Hypothalamus (tissue), 51 donors: ENCODE results near the gene WWC1.

Experiments used
- DNase-seq, 51 donors: peaks; one replicate each; lab custom pipeline; 2025; lab: John Stamatoyannopoulos, UW

WWC1 gene

DNA sequence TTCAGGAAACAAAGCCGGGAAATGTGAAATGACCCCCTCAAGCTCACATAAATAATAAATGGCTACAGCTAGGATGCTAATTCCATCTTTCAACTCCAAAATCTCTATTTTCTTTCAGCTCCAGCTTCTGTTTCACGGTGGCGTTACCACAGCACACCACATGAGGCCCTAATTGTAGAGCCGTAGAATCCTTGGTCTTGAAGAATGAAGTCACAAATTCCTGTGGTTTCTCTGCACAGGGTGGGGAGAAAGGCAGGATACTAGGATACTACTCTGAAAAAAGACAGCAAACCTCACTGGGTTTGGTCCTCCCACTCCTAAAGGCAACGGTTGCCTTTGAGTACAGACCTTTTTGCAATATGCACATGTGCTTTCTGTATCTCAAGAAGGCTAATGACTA, 180.9 kb downstream of the WWC1 start:
- DNase-seq = no peak

DNA sequence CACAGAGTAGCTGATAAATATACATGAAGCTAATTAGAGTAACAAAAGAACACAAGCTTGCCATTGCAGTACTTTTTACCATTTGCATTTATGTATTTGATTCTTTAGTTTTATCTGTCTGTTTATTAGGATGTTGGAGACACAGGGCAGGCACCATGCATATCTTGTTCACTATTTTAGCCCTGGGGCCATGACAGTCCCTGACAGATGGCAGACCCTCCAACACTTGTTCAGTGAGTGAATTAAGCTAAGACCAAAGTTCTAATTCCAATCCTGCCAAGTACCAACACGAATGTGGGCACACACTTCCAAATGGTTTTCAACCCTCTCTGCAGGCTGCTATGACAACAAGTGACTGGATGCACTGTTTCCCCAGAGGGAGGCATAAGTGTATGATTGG, 182.9 kb downstream of the WWC1 start:
- no peak for DNase-seq

DNA sequence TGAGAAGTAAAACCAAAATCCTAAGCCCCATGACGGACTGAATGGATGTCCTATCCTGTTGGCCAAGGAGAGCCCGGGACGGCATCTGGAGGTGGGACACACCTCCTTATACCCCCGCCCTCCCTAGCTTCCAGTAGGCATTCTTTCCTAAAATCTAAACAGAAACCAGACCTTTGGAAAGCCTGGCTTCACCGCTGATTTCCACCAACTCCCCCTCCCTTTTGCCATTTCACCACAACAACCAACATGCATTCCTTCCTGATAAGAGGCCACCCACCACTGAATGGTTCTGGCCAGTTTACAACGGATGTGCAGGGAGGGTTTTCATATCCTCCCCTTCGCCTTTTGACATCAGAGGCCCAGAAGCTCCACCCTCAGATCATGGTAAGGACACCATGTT, 185.6 kb downstream of the WWC1 start:
- DNase-seq = no peak

DNA sequence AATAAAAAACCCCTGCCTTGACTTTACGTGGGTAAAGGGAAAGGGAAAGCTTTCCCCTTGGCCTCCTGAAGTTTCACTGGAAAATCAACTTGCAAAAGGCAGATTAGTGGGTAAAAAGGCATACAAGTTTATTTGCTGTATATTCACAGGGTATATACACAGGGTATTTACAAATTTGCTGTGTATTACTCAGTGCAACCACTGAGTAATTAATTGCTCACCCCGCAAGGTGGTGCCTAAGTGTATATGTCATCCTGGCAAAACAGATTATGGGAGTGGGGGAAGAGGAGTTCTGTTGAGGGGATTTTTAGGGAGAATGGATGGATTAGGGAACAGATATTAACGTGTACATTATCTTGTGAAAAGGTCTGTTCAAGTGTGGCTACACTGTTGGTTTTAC, 187.7 kb downstream of the WWC1 start:
- no peak for DNase-seq

DNA sequence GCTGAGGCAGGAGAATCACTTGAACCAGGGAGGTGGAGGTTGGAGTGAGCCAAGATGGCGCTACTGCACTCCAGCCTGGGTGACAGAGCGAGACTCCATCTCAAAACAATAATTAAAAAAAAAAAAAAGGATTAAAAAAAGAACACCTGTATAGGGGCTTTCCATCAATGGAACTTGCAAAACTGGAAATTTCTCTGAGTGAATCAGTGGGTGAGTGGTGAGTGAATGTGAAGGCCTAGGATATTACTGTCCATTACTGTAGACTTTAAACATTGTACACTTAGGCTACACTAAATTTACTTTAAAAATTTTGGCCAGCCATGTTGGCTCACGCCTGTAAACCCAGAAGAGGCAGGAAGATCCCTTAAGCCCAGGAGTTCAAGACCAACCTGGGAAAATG, 189.2 kb downstream of the WWC1 start:
- DNase-seq = no peak

DNA sequence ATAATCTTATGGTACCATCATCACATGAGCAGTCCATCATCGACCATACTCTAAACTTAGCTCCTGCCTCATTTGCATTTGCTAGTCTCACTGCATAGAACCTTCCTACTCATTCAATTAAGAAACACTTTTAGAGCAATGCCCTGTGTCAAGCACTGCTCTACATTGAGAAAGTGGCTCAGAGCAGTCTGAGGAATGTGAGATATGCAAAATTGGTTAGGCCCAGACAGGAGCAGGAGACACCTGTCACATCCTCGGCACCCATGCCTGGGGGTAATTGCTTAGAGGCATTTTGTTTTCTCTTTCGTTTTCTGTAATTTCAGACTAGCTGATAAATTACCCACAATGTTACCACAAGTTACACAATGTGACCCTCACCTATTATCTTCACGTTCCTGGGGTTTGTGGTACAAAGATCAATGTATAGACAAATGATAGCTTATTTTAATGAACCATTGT, 189.9 kb downstream of the WWC1 start:
- no peak for DNase-seq

DNA sequence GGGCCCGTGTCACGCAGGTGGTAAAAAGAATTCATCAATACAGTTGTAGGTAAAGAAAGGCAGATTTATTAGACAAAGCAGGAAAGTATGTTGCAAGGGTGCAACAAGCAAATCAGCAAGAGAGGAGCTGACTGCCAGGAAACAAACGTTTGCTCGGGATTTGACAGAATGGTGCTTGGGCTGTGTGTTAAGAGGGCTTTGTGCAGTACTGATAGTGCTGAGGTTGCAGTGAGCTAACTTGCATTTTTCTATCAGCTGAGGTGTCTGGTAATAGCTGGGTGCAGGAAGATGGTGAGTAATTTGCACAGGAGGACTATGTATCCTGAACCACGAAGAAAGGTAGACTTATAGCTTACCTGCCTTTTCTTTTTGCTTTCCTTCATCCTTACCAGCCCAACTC, 190.9 kb downstream of the WWC1 start:
- DNase-seq = no peak

DNA sequence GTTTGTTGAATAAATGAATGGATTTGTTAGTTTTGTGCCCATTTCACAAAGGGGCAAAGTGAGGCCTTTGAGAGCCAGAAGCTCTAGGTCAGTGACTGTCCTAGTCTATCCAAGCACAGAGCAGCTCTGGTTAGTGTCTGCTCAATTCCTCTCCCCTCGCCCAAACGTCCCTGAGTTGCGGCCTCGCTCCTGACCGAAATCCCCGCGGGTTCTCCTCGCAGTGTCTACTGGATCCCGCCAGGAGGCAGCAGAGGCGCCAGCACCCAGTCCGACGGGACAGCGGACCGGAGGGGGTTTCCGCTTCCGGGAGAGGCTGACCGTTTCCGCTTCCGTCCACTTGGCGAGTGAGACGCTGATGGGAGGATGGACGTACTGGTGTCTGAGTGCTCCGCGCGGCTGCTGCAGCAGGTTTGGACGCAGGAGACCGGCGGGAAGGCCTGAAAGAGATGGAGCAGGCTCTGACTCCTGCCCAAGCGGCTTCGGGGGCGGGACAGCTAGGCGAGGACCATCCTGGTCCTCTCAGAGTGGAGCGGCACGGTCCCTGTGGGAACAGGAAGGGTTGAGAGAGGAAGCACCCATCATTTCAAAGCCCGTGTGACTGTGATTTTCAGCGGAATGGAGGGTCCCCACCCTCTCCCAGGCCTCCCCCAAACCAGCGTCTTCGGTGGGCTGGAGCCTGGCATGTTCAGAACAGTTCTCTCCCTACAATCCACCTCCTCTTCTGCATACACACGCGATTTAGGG, 194.9 kb downstream of the WWC1 start, which contains the start of gene RARS1:
TSS of gene RARS1 (plus strand) at position 336 of the 744 bp plus-strand sequence. CDS start at position 364, 28 bp downstream.
- DNase-seq = peak; percentile 44 to 97 (median 89)

DNA sequence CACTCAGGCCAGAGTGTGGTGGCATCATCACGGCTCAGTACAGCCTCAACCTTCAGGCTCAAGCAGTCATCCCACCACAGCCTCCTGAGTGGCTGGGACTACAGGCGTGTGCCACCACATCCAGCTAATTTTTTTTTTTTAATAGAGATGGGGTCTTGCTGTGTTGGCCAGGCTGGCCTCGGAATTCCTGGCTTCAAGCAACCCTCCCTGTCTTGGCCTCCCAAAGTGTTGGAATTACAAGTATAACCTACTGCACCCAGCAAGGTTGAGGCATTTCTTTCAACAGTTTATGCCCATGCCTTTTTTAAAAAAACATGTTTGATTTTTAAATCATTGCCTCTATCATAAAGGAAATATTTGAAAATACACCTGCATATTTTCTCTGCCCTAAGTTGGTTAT, 197.6 kb downstream of the WWC1 start:
- no peak for DNase-seq

DNA sequence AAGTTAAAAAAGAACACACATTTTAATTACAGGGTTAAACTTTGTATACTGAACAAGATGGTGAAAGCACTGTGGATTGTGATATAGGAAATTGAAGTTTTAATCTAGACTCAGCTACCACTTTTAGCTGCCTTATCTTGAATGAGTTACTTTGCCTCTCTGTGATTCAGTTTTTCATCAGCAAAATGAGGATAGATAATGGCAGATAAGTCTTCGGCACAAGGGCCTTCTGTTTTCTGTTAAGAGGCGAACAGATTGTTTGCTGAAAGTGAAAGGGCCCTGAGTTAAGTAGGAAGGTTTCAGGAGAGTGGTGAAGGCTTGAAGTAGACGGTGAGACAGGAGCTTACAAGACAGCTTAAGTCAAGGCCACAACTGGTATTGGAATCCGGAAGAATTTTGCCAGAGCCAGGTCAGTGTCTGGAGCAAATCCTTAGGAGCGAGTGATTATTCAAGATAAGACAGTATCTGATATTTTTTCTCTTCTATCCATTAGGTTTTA, 202.7 kb downstream of the WWC1 start:
- DNase-seq = no peak

DNA sequence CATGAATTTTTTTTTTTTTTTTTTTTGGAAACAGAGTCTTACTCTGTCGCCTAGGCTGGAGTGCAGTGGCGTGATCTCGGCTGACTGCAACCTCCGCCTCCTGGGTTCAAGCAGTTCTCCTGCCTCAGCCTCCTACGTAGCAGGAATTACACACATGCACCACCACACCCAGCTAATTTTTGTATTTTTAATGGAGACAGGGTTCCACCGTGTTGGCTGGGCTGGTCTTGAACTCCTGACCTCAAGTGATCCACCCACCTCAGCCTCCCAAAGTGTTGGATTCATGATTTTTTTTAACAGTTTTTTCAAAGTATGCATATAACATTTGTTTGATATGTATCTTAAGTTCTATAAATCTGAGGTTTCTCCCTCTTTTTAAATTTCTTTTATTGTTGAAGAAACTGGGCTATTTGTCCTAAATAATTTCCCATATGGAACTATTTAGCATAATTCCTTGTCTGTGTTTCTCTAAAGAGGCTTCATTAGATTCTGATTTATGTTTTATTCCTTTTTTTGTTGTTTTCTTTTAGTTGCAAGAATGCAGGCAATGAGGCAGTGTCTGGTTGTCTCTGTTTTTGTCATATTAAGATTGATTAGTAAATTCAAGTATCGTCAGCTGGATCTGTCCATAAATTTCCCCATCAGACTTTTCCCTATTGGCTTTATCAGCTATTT, 211.3 kb downstream of the WWC1 start:
- DNase-seq = no peak

DNA sequence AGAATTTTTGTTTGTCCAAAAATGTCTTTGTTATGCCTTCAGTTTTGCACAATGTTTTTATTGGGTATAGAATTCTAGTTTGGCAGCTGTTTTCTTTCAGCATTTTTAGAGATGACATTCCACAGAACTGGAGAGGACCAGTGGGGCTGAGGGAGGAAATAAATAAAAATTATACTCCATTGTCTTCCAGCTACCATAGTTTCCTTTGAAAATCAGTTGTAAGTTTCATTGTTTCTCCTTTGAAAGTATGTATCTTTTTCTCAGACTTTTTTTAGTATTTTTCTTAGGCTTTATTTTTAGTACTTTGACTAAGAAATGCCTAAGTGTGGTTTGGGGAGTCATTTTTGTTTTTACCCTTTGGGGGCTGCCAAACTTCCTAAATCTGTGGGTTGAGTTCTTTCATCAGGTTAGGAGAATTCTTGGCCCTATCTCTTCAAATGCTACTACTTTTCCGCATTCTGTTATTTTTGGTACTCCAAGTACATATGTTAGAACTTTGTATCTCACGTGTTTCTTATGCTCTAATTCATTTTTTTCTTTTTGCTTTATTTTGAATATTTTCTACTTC, 222.5 kb downstream of the WWC1 start:
- DNase-seq = no peak
